Osteocyte (in vitro differentiated cells): ENCODE measurements around the gene RPL14. TPM values are rescaled to one million over a fixed set of nuclear protein-coding genes. Genes with fewer than 3 reads are reported as not detected.
A peak's percentile ranks its signal among the peaks of the same experiment; 100 is the strongest.
"Not testable (repeated sequence)": the region's sequence is repeated elsewhere in the genome, so short reads cannot be mapped to it uniquely, and the experiment has no call there.

Experiments
- DNase-seq: peaks from one replicate; pipeline ENCODE4 v3.0.0; 2021; ENCODE audit warnings: mixed read lengths; ENCODE audit not compliant: unreplicated experiment; ENCODE audit errors: extremely low spot score
- H3K27ac Mint-ChIP-seq: one replicate; pipeline ENCODE4 v1.8.0; 2021; ENCODE audit warnings: mild to moderate bottlenecking, mixed read lengths; ENCODE audit not compliant: unreplicated experiment
- H3K27me3 Mint-ChIP-seq: one replicate; pipeline ENCODE4 v1.8.0; 2021; ENCODE audit warnings: mixed read lengths; ENCODE audit not compliant: unreplicated experiment
- H3K36me3 Mint-ChIP-seq: one replicate; pipeline ENCODE4 v1.8.0; 2021; ENCODE audit warnings: mixed read lengths; ENCODE audit not compliant: unreplicated experiment
- H3K4me1 Mint-ChIP-seq: one replicate; pipeline ENCODE4 v1.8.0; 2021; ENCODE audit warnings: mixed read lengths; ENCODE audit not compliant: unreplicated experiment
- H3K4me3 Mint-ChIP-seq: one replicate; pipeline ENCODE4 v1.8.0; 2021; ENCODE audit warnings: mild to moderate bottlenecking, moderate library complexity, mixed read lengths; ENCODE audit not compliant: unreplicated experiment
- H3K9me3 Mint-ChIP-seq: one replicate; pipeline ENCODE4 v1.8.0; 2021; ENCODE audit warnings: mixed read lengths; ENCODE audit not compliant: unreplicated experiment
- CTCF ChIP-seq: fragments of 200-600 bp; sonication (generic); IDR thresholded peaks from 2 replicates; pipeline ENCODE4 v1.5.0; 2021; ENCODE audit warnings: antibody characterized with exemption, mild to moderate bottlenecking, moderate library complexity
- total RNA-seq: library from RNA; stranded (reverse); gene quantifications from 2 replicates; pipeline ENCODE4 v1.2.1, GENCODE V29; 2021

The RPL14 gene
- total RNA-seq, 1 donor from 2014 or later: 1,629 TPM

- DNase-seq: no peak
- H3K4me1 Mint-ChIP-seq: peaks cover 21% of the 10 kb centered on the region
- H3K27me3 Mint-ChIP-seq: no peaks in the 10 kb centered on the region
- no peaks in the 10 kb centered on the region for H3K9me3 Mint-ChIP-seq
- H3K36me3 Mint-ChIP-seq: peaks cover 49% of the 10 kb centered on the region
- H3K4me3 Mint-ChIP-seq: no peak overlapping the region
- H3K27ac Mint-ChIP-seq: no peak overlapping the region
- no peak for TF ChIP-seq CTCF
Measured at GRCh38 chr3:40461161-40461560, 4.0 kb downstream of the RPL14 start.

GRCh38 chr3:40462838-40463237, 5.7 kb downstream of the RPL14 start:
- not testable (repeated sequence) for H3K9me3 Mint-ChIP-seq, H3K4me3 Mint-ChIP-seq, H3K27ac Mint-ChIP-seq, DNase-seq, H3K27me3 Mint-ChIP-seq
- H3K4me1 Mint-ChIP-seq: peaks cover 15% of the 10 kb centered on the region
- H3K36me3 Mint-ChIP-seq: peaks cover 46% of the 10 kb centered on the region

GRCh38 chr3:40463579-40463978, 6.4 kb downstream of the RPL14 start:
- DNase-seq: no peak
- Mint-ChIP-seq H3K27me3 (no peaks in the 10 kb centered on the region), H3K4me3 (no peak overlapping the region), H3K9me3 (no peaks in the 10 kb centered on the region), H3K27ac (no peak overlapping the region), H3K4me1 (peaks cover 7% of the 10 kb centered on the region), H3K36me3 (peaks cover 40% of the 10 kb centered on the region)
- TF ChIP-seq CTCF: no peak

- Mint-ChIP-seq H3K9me3 (no peaks in the 10 kb centered on the region), H3K27ac (peak overlapping the region; percentile 19), H3K36me3 (peaks cover 33% of the 10 kb centered on the region), H3K4me1 (peaks cover 1% of the 10 kb centered on the region), H3K27me3 (no peaks in the 10 kb centered on the region), H3K4me3 (no peak overlapping the region)
- TF ChIP-seq CTCF: no peak
- no peak for DNase-seq
Measured at GRCh38 chr3:40464339-40465110, 7.4 kb downstream of the RPL14 start.

- H3K4me1 Mint-ChIP-seq: peaks cover 1% of the 10 kb centered on the region
- DNase-seq: no peak
- no peaks in the 10 kb centered on the region for H3K9me3 Mint-ChIP-seq
- no peak overlapping the region for H3K4me3 Mint-ChIP-seq
- H3K27ac Mint-ChIP-seq: peak overlapping the region; percentile 19
- H3K27me3 Mint-ChIP-seq: no peaks in the 10 kb centered on the region
- TF ChIP-seq CTCF: no peak
- peaks cover 33% of the 10 kb centered on the region for H3K36me3 Mint-ChIP-seq
Measured at GRCh38 chr3:40465111-40465407, 7.9 kb downstream of the RPL14 start.
